Testis (tissue), 3 donors: ENCODE measurements around the gene SEMA5A. TPM values are rescaled to one million over a fixed set of nuclear protein-coding genes. Genes with fewer than 3 reads are reported as not detected.

Experiments used
- DNase-seq: peaks from one replicate; pipeline ENCODE4 v3.0.0-alpha.2; 2019
- H3K27ac ChIP-seq, 2 donors: fragments of 200-600 bp; sonication (generic); one replicate each; pipeline ENCODE4 v1.5.1; 2019
- H3K27me3 ChIP-seq: fragments of 200-600 bp; sonication (generic); one replicate; pipeline ENCODE4 v1.5.1; 2019
- H3K36me3 ChIP-seq: fragments of 200-600 bp; sonication (generic); one replicate; pipeline ENCODE4 v1.5.1; 2017; ENCODE audit warnings: low read depth; ENCODE audit errors: missing control alignments
- H3K4me1 ChIP-seq: fragments of 200-600 bp; sonication (generic); one replicate; pipeline ENCODE4 v1.5.1; 2019
- H3K4me3 ChIP-seq, 2 donors: fragments of 200-600 bp; sonication (generic); one replicate each; pipeline ENCODE4 v1.5.1; 2017 to 2019
- H3K9me3 ChIP-seq: fragments of 200-600 bp; sonication (generic); one replicate; pipeline ENCODE4 v1.5.1; 2017
- CTCF ChIP-seq, 3 experiments: fragments of 450-650 bp in 2 of 3; fragments of 200-600 bp in 1 of 3; sonication (generic) in 1 of 3; IDR thresholded peaks; one replicate each; pipeline ENCODE4 v1.5.1; 2016 to 2019; ENCODE audit warnings: antibody characterized with exemption in 3 of 3, mild to moderate bottlenecking in 2 of 3, moderate library complexity in 1 of 3
- POLR2A ChIP-seq: fragments of 450-650 bp; IDR thresholded peaks from one replicate; pipeline ENCODE4 v1.6.1; 2017; ENCODE audit warnings: antibody characterized with exemption, mild to moderate bottlenecking, moderate library complexity
- WGBS, 2 donors: methylation state at CpG; one replicate each; pipeline ENCODE4 v1.1.5; 2018; 5-methylcytosine and 5-hydroxymethylcytosine counted together
- intact Hi-C: fragments of 100-400 bp; cut with DNase I; formaldehyde crosslinking; loops from one replicate; pipeline ENCODE4 v1.15.1; 2023; ENCODE audit warnings: low total_unique reads
- polyA plus RNA-seq: library from polyadenylated mRNA; stranded (reverse); fragments of 350-450 nt; fragmentation: Illumina TruSeq; extraction: RNeasy Lipid Tissue Mini Kit (QIAGEN cat#74804); gene quantifications from one replicate; pipeline ENCODE4 v1.2.3, GENCODE V29; 2014; ENCODE audit warnings: low read depth, low replicate concordance; ENCODE audit not compliant: insufficient read depth
- total RNA-seq, 2 donors: library from RNA; depleted of rRNA; stranded (reverse); fragments of >200 nt; gene quantifications; one replicate each; pipeline ENCODE4 v1.2.3, GENCODE V29; 2016

The SEMA5A gene
- total and polyA plus RNA-seq, 3 donors from 2014 or later: 3.4 to 12.8 (median 5.4) TPM

GRCh38 chr5:9395706-9396105, 150.2 kb downstream of the SEMA5A start:
- intact Hi-C loops: no loop called here
- 75 to 86% methylated on average over 2 of the region's 2 CpGs for WGBS, 2 donors
- Histone ChIP-seq H3K36me3 (no peaks in the 10 kb centered on the region), H3K4me1 (no peaks in the 10 kb centered on the region), H3K27ac (no peak overlapping the region), H3K4me3 (no peak overlapping the region), H3K27me3 (no peaks in the 10 kb centered on the region), H3K9me3 (no peaks in the 10 kb centered on the region)
- DNase-seq: no peak
- TF ChIP-seq CTCF (IDR thresholded peaks at IDR 0.05) (no peak), POLR2A (no peak)

GRCh38 chr5:9394221-9394620, 151.7 kb downstream of the SEMA5A start:
- intact Hi-C loops: no loop called here
- no peaks in the 10 kb centered on the region for H3K4me1 ChIP-seq
- TF ChIP-seq POLR2A (no peak), CTCF (IDR thresholded peaks at IDR 0.05) (no peak)
- DNase-seq: no peak
- H3K27ac ChIP-seq: no peak overlapping the region
- H3K9me3 ChIP-seq: no peaks in the 10 kb centered on the region
- H3K4me3 ChIP-seq: no peak overlapping the region
- no peaks in the 10 kb centered on the region for H3K36me3 ChIP-seq
- no peaks in the 10 kb centered on the region for H3K27me3 ChIP-seq
- 91 to 93% methylated on average over 6 of the region's 6 CpGs for WGBS, 2 donors

GRCh38 chr5:9392625-9393024, 153.2 kb downstream of the SEMA5A start:
- H3K4me1 ChIP-seq: no peaks in the 10 kb centered on the region
- H3K27ac ChIP-seq: no peak overlapping the region
- WGBS, 2 donors: 85 to 95% methylated on average over 1 of the region's 1 CpG
- no peaks in the 10 kb centered on the region for H3K36me3 ChIP-seq
- no peak overlapping the region for H3K4me3 ChIP-seq
- TF ChIP-seq POLR2A (no peak), CTCF (IDR thresholded peaks at IDR 0.05) (no peak)
- no peaks in the 10 kb centered on the region for H3K27me3 ChIP-seq
- no peak for DNase-seq
- no peaks in the 10 kb centered on the region for H3K9me3 ChIP-seq
- intact Hi-C loops: no loop called here

GRCh38 chr5:9391080-9391479, 154.8 kb downstream of the SEMA5A start:
- Histone ChIP-seq H3K9me3 (no peaks in the 10 kb centered on the region), H3K36me3 (no peaks in the 10 kb centered on the region), H3K27ac (no peak overlapping the region), H3K4me1 (no peaks in the 10 kb centered on the region), H3K27me3 (no peaks in the 10 kb centered on the region), H3K4me3 (no peak overlapping the region)
- no peak for TF ChIP-seq POLR2A
- no peak for TF ChIP-seq CTCF (IDR thresholded peaks at IDR 0.05)
- DNase-seq: no peak
- intact Hi-C loops: no loop called here
- 87 to 93% methylated on average over 4 of the region's 4 CpGs for WGBS, 2 donors

GRCh38 chr5:9390113-9390512, 155.8 kb downstream of the SEMA5A start:
- TF ChIP-seq CTCF (IDR thresholded peaks at IDR 0.05) (no peak), POLR2A (no peak)
- DNase-seq: no peak
- intact Hi-C loops: no loop called here
- WGBS, 2 donors: 79 to 84% methylated on average over 1 of the region's 1 CpG
- Histone ChIP-seq H3K9me3 (no peaks in the 10 kb centered on the region), H3K27ac (no peak overlapping the region), H3K36me3 (no peaks in the 10 kb centered on the region), H3K27me3 (no peaks in the 10 kb centered on the region), H3K4me1 (no peaks in the 10 kb centered on the region), H3K4me3 (no peak overlapping the region)
